M059J (cell line): Measurements from ENCODE around the gene NIP7. TPM values are rescaled to one million over a fixed set of nuclear protein-coding genes. Genes with fewer than 3 reads are reported as not detected.

ENCODE experiments used
- total RNA-seq: library from RNA; depleted of rRNA; stranded (reverse); fragments of >200 nt; shearing (Covaris generic); gene quantifications from 2 replicates; pipeline ENCODE4 v1.2.3, GENCODE V29; 2014; rRNA removed

Gene NIP7
- total RNA-seq, 1 experiment from 2014 or later, result 29.4 TPM

Other genes with a start within 250 kb of the NIP7 start
- gene HAS3, start 234.1 kb upstream of the NIP7 start, total RNA-seq, result 0.20 and 1.3 TPM in 2 replicates
- gene CHTF8, start 207.2 kb upstream of the NIP7 start, total RNA-seq, result 82.1 and 84.6 TPM in 2 replicates
- gene UTP4, start 207.1 kb upstream of the NIP7 start, total RNA-seq, result 32.0 and 37.4 TPM in 2 replicates
- 20.9 and 48.2 TPM in 2 replicates for gene SNTB2, start 152.6 kb upstream of the NIP7 start, total RNA-seq
- 27.8 and 32.1 TPM in 2 replicates for gene VPS4A, start 28.4 kb upstream of the NIP7 start, total RNA-seq
- 23.5 and 29.5 TPM in 2 replicates for gene PDF, start 9.2 kb upstream of the NIP7 start, total RNA-seq
- gene COG8, start 208 bp upstream of the NIP7 start, total RNA-seq, result 31.7 and 36.8 TPM in 2 replicates
- gene TMED6, start 12.0 kb downstream of the NIP7 start, total RNA-seq, result not detected in 2 replicates
- gene TERF2, start 46.2 kb downstream of the NIP7 start, total RNA-seq, result 16.0 and 35.9 TPM in 2 replicates
- 132 and 206 TPM in 2 replicates for gene CYB5B, start 84.8 kb downstream of the NIP7 start, total RNA-seq
- gene NFAT5, start 226.2 kb downstream of the NIP7 start, total RNA-seq, result 12.4 and 34.5 TPM in 2 replicates